B cell (primary cell): ENCODE measurements around the gene KCNIP2. TPM values are rescaled to one million over a fixed set of nuclear protein-coding genes. Genes with fewer than 3 reads are reported as not detected.

Experiments used
- ATAC-seq: fragments of 200-7000 bp; cut with Tn5 transposase; one replicate; pipeline ENCODE4 v1.10.0; 2021; ENCODE audit warnings: low read depth, mild to moderate bottlenecking, moderate number of reproducible peaks, moderate library complexity
- CTCF ChIA-PET: fragments of 350-600 bp; sonication (Branson Sonifier 250); formaldehyde crosslinking; loops from one replicate; lab custom pipeline; 2021; ENCODE audit warnings: antibody characterized with exemption, inconsistent platforms; lab: Charles Lee
- POLR2A ChIA-PET: fragments of 350-600 bp; sonication (Branson Sonifier 250); formaldehyde crosslinking; loops from one replicate; lab custom pipeline; 2021; ENCODE audit warnings: antibody characterized with exemption; lab: Charles Lee
- DNase-seq: peaks from one replicate; pipeline ENCODE4 v3.0.0; 2013
- H2AFZ ChIP-seq: 2 replicates; pipeline ENCODE4 v1.6.1; 2012; ENCODE audit warnings: mild to moderate bottlenecking, low read depth, low read length; ENCODE audit not compliant: insufficient read depth, poor library complexity, severe bottlenecking
- H3K27ac ChIP-seq, 2 donors: 1 replicate in 1 of 2; 2 replicates in 1 of 2; pipeline ENCODE4 v1.5.1; 2012 to 2013; ENCODE audit warnings: low read length in 2 of 2, mild to moderate bottlenecking in 2 of 2, moderate library complexity in 1 of 2
- H3K27me3 ChIP-seq, 4 experiments: fragments of 200-600 bp in 1 of 4; sonication (generic) in 1 of 4; replicated peaks in 1 of 4; 1 replicate in 2 of 4; 2 replicates in 2 of 4; pipeline versions ENCODE4 v1.6.1 to v1.7.0; 2013 to 2016; ENCODE audit warnings: low read length in 3 of 4, mild to moderate bottlenecking in 2 of 4, mixed read lengths in 1 of 4, moderate library complexity in 1 of 4; ENCODE audit not compliant: insufficient read depth in 4 of 4, control insufficient read depth in 3 of 4; ENCODE audit errors: control extremely low read depth in 1 of 4
- H3K36me3 ChIP-seq, 2 experiments: replicated peaks in 1 of 2; 1 replicate in 1 of 2; 2 replicates in 1 of 2; pipeline versions ENCODE4 v1.6.1 to v1.7.1; 2013; ENCODE audit warnings: low read length in 1 of 2; ENCODE audit not compliant: insufficient read depth in 2 of 2, control insufficient read depth in 1 of 2; ENCODE audit errors: control extremely low read depth in 1 of 2, extremely low read depth in 1 of 2
- H3K4me1 ChIP-seq, 2 donors: fragments of 200-600 bp in 1 of 2; sonication (generic) in 1 of 2; 1 replicate in 1 of 2; 2 replicates in 1 of 2; pipeline versions ENCODE4 v1.5.1 to v1.6.1; 2013 to 2017; ENCODE audit warnings: low read length in 2 of 2; ENCODE audit not compliant: control insufficient read depth in 2 of 2, insufficient read depth in 2 of 2
- H3K4me2 ChIP-seq: replicated peaks from 2 replicates; pipeline ENCODE3; 2012; ENCODE audit warnings: mild to moderate bottlenecking, low read depth, low read length; ENCODE audit not compliant: poor library complexity, severe bottlenecking
- H3K4me3 ChIP-seq, 5 experiments: fragments of 200-600 bp in 1 of 5; sonication (generic) in 1 of 5; 1 replicate in 3 of 5; 2 replicates in 2 of 5; pipeline versions ENCODE4 v1.5.1 to v1.7.0; 2011 to 2016; ENCODE audit warnings: low read length in 4 of 5, mild to moderate bottlenecking in 4 of 5, low read depth in 2 of 5, control low read depth in 1 of 5, moderate library complexity in 1 of 5; ENCODE audit not compliant: insufficient read depth in 1 of 5; ENCODE audit errors: control extremely low read depth in 1 of 5, extremely low read depth in 1 of 5
- H3K79me2 ChIP-seq: fragments of 200-600 bp; sonication (generic); one replicate; pipeline ENCODE4 v1.6.0; 2016; ENCODE audit warnings: low read length; ENCODE audit not compliant: control insufficient read depth, insufficient read depth
- H3K9ac ChIP-seq: fragments of 200-600 bp; sonication (generic); 2 replicates; pipeline ENCODE4 v1.6.1; 2017; ENCODE audit warnings: mild to moderate bottlenecking, low read length, moderate library complexity
- H3K9me3 ChIP-seq, 3 donors: one replicate each; pipeline versions ENCODE4 v1.6.1 to v1.7.1; 2013; ENCODE audit warnings: low read length in 2 of 3; ENCODE audit not compliant: control insufficient read depth in 2 of 3, insufficient read depth in 1 of 3; ENCODE audit errors: control extremely low read depth in 1 of 3
- H4K20me1 ChIP-seq: 2 replicates; pipeline ENCODE4 v1.6.0; 2012; ENCODE audit warnings: mild to moderate bottlenecking, low read length; ENCODE audit not compliant: insufficient read depth, control insufficient read depth, poor library complexity, severe bottlenecking
- H3K27ac Mint-ChIP-seq: one replicate; pipeline ENCODE4 v1.8.0; 2021; ENCODE audit warnings: mixed read lengths
- H3K27me3 Mint-ChIP-seq: one replicate; pipeline ENCODE4 v1.8.0; 2021; ENCODE audit warnings: mixed read lengths
- H3K4me1 Mint-ChIP-seq: one replicate; pipeline ENCODE4 v1.8.0; 2021; ENCODE audit warnings: mixed read lengths
- H3K4me3 Mint-ChIP-seq: one replicate; pipeline ENCODE4 v1.8.0; 2021; ENCODE audit warnings: mixed read lengths
- H3K9me3 Mint-ChIP-seq: one replicate; pipeline ENCODE4 v1.8.0; 2022; ENCODE audit warnings: mixed read lengths; ENCODE audit not compliant: insufficient read depth
- EZH2 ChIP-seq: IDR thresholded peaks from 2 replicates; pipeline ENCODE4 v1.6.1; 2012; ENCODE audit warnings: borderline replicate concordance, low read depth, mild to moderate bottlenecking, moderate library complexity, low read length; ENCODE audit not compliant: insufficient read depth, poor library complexity, severe bottlenecking
- WGBS: methylation state at CpG from one replicate; pipeline ENCODE4 v1.1.5; 2013; ENCODE audit warnings: missing lambda C conversion rate; ENCODE audit not compliant: insufficient coverage; 5-methylcytosine and 5-hydroxymethylcytosine counted together
- intact Hi-C: fragments of 100-400 bp; cut with micrococcal nuclease; formaldehyde crosslinking; loops from one replicate; pipeline ENCODE4 v1.10.0; 2022
- polyA plus RNA-seq: library from polyadenylated mRNA; depleted of rRNA; stranded (reverse); fragments of >200 nt; gene quantifications from 2 replicates; pipeline ENCODE4 v1.2.3, GENCODE V29; 2012
- total RNA-seq, 2 donors: library from RNA; stranded (reverse); fragments of 120-200 nt in 1 of 2; gene quantifications; 1 replicate in 1 of 2; 2 replicates in 1 of 2; pipeline versions ENCODE4 v1.2.3 to v1.2.4, GENCODE V29; 2013 to 2022
- TF ChIP-seq, protein P1 (sequence below): fragments of 200-600 bp; IDR thresholded peaks from one replicate; pipeline ENCODE4 v1.8.0; 2022; ENCODE audit warnings: antibody characterized with exemption, mild to moderate bottlenecking

The KCNIP2 gene
- total and polyA plus RNA-seq, 2 donors (not counting 1 experiment from before 2014, with no cell fraction given), result 3.5 to 34.7 TPM

GRCh38 chr10:101803511-101803910, 40.1 kb downstream of the KCNIP2 start:
- Histone ChIP-seq H2AFZ (no peak overlapping the region), H3K9ac (no peak overlapping the region), H3K27ac (no peak overlapping the region), H4K20me1 (peaks cover 96% of the 10 kb centered on the region), H3K4me2 (no peak overlapping the region), H3K4me3 (no peak overlapping the region), H3K9me3 (no peaks in the 10 kb centered on the region), H3K79me2 (peaks cover 92% of the 10 kb centered on the region), H3K27me3 (no peaks in the 10 kb centered on the region), H3K4me1 (no peaks in the 10 kb centered on the region), H3K36me3 (peaks cover 8 to 93% of the 10 kb centered on the region in 2 experiments)
- ATAC-seq (no peak), DNase-seq (no peak)
- intact Hi-C loops, result no loop called here
- TF ChIP-seq, protein P1, sequence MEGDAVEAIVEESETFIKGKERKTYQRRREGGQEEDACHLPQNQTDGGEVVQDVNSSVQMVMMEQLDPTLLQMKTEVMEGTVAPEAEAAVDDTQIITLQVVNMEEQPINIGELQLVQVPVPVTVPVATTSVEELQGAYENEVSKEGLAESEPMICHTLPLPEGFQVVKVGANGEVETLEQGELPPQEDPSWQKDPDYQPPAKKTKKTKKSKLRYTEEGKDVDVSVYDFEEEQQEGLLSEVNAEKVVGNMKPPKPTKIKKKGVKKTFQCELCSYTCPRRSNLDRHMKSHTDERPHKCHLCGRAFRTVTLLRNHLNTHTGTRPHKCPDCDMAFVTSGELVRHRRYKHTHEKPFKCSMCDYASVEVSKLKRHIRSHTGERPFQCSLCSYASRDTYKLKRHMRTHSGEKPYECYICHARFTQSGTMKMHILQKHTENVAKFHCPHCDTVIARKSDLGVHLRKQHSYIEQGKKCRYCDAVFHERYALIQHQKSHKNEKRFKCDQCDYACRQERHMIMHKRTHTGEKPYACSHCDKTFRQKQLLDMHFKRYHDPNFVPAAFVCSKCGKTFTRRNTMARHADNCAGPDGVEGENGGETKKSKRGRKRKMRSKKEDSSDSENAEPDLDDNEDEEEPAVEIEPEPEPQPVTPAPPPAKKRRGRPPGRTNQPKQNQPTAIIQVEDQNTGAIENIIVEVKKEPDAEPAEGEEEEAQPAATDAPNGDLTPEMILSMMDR, result no peak
- TF ChIP-seq EZH2, result no peak
- H3K4me3 Mint-ChIP-seq, result no peak overlapping the region
- H3K27ac Mint-ChIP-seq, result no peak overlapping the region
- H3K9me3 Mint-ChIP-seq, result no peaks in the 10 kb centered on the region
- WGBS, result no CpG with 5 or more reads among the region's 4 CpGs
- H3K4me1 Mint-ChIP-seq, result peaks cover 11% of the 10 kb centered on the region
- ChIA-PET POLR2A (interaction anchor here (0.6 to 1.2 kb wide), 4 partner anchors 15 to 1538 kb away, joined by 3 to 7 read pairs (median 3); partner anchors contain the start of gene OGA), CTCF (interaction anchor here (0.6 to 1.2 kb wide), 3 partner anchors 8 to 46 kb away, joined by 3 to 5 read pairs (median 3); no protein-coding TSS in a partner anchor)
- no peaks in the 10 kb centered on the region for H3K27me3 Mint-ChIP-seq

DNA sequence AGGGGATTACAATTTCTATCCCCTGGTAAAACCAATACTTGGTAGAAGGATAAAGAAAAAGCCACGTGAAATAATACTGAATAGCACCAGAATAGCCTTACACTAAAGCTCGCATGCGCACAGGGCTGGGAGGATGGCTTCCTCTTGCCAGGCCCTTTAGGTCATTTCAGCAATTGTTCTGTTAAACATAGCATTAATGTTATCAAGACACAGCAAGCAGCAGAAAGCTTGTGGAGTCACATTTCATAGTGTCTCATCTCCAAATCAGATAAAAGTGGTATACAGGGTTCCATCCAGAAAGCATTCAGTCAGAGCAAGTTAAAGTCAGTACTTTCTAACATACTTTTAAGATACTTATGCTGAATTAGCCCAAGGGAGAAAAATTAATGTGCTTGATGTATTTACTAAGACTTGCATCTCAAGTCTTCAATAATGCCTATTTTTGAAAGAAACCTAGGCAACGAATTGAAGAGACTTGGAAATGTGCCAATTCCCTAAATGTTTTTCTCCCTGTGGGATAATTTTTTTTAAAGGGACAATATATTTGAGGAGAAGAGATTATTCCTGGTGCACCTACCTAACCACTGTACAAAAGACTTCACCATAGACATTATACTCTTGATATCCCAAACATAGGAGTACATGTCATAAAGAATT, 46.1 kb downstream of the KCNIP2 start:
- Histone ChIP-seq H3K4me3 (no peak overlapping the region), H3K9me3 (no peaks in the 10 kb centered on the region), H3K36me3 (peaks cover 10 to 91% of the 10 kb centered on the region in 2 experiments), H3K9ac (no peak overlapping the region), H3K27ac (no peak overlapping the region), H3K79me2 (peaks cover 67% of the 10 kb centered on the region), H3K4me1 (no peaks in the 10 kb centered on the region), H3K4me2 (no peak overlapping the region), H2AFZ (no peak overlapping the region), H3K27me3 (no peaks in the 10 kb centered on the region), H4K20me1 (peaks cover 99% of the 10 kb centered on the region)
- H3K9me3 Mint-ChIP-seq, result no peaks in the 10 kb centered on the region
- 92% methylated on average over 2 of the region's 4 CpGs for whole genome bisulfite sequencing
- no peaks in the 10 kb centered on the region for H3K27me3 Mint-ChIP-seq
- H3K4me1 Mint-ChIP-seq, result peaks cover 6% of the 10 kb centered on the region
- intact Hi-C loops, result no loop called here
- TF ChIP-seq EZH2, result no peak
- TF ChIP-seq, protein P1, result no peak
- H3K4me3 Mint-ChIP-seq, result no peak overlapping the region
- no peak for ATAC-seq
- CTCF ChIA-PET, result interaction anchor here (5.7 kb wide), 1 partner anchor 15 kb away, joined by 35 read pairs; the partner anchor contains the start of gene NPM3
- POLR2A ChIA-PET, result interaction anchor here (0.7 kb wide), 1 partner anchor 1784 kb away, joined by 7 read pairs; no protein-coding TSS in a partner anchor
- H3K27ac Mint-ChIP-seq, result no peak overlapping the region
- DNase-seq, result no peak
